ENCODE measurements around the gene WDR18.
A peak's percentile ranks its signal among the peaks of the same experiment; 100 is the strongest.

The WDR18 gene

GRCh38 chr19:964761-965694 lies 19.1 kb upstream of the WDR18 start:
- DNase-seq: no peak

GRCh38 chr19:966485-967088 lies 17.6 kb upstream of the WDR18 start:
- no peak for DNase-seq

GRCh38 chr19:970695-971094 lies 13.4 kb upstream of the WDR18 start:
- DNase-seq: no peak

GRCh38 chr19:971795-972194 lies 12.3 kb upstream of the WDR18 start:
- DNase-seq: no peak

GRCh38 chr19:972281-972680 lies 11.9 kb upstream of the WDR18 start:
- DNase-seq: no peak

GRCh38 chr19:973726-974563 lies 10.2 kb upstream of the WDR18 start:
- no peak for DNase-seq

- DNase-seq: no peak
These were observed 9.4 kb upstream of the WDR18 start for GRCh38 chr19:974564-975257.

- no peak for DNase-seq
These were observed 7.7 kb upstream of the WDR18 start for GRCh38 chr19:976476-976875.

GRCh38 chr19:977058-977464 lies 7.1 kb upstream of the WDR18 start:
- DNase-seq: no peak

GRCh38 chr19:979318-979741 lies 4.8 kb upstream of the WDR18 start:
- no peak for DNase-seq

GRCh38 chr19:980133-980998 lies 3.8 kb upstream of the WDR18 start:
- no peak for DNase-seq

GRCh38 chr19:982567-983170 lies 1.5 kb upstream of the WDR18 start:
- peak; percentile 48 for DNase-seq

- DNase-seq: no peak
These were observed 1.9 kb downstream of the WDR18 start for GRCh38 chr19:986083-986482.

GRCh38 chr19:988081-988480 lies 3.9 kb downstream of the WDR18 start:
- DNase-seq: no peak

- no peak for DNase-seq
These were observed 4.4 kb downstream of the WDR18 start for GRCh38 chr19:988510-988909.

- no peak for DNase-seq
These were observed 5.4 kb downstream of the WDR18 start for GRCh38 chr19:989381-990081.

GRCh38 chr19:990119-990571 lies 6.0 kb downstream of the WDR18 start:
- no peak for DNase-seq

GRCh38 chr19:990746-991145 lies 6.6 kb downstream of the WDR18 start:
- no peak for DNase-seq

- no peak for DNase-seq
These were observed 7.2 kb downstream of the WDR18 start for GRCh38 chr19:991174-991931.

Data from fibroblast of skin of abdomen (primary cell).